NCI-H187 treated with DMSO at 0.1 percent for 48 hours (cell line): ENCODE results near the gene MAML2.

Experiments used
- DNase-seq: peaks from one replicate; lab custom pipeline; 2025; lab: John Stamatoyannopoulos, UW

MAML2 gene

GRCh38 chr11:96036863-96037262 lies 306.1 kb downstream of the MAML2 start:
- no peak for DNase-seq

GRCh38 chr11:96035740-96036078 lies 307.3 kb downstream of the MAML2 start:
- no peak for DNase-seq

- no peak for DNase-seq
These were observed 307.8 kb downstream of the MAML2 start for GRCh38 chr11:96035031-96035739.

- DNase-seq = no peak
These were observed 309.4 kb downstream of the MAML2 start for GRCh38 chr11:96033599-96033998.

- DNase-seq = no peak
These were observed 309.9 kb downstream of the MAML2 start for GRCh38 chr11:96033095-96033494.

- no peak for DNase-seq
These were observed 314.2 kb downstream of the MAML2 start for GRCh38 chr11:96028746-96029145.

GRCh38 chr11:96027021-96027420 lies 316.0 kb downstream of the MAML2 start:
- DNase-seq = no peak

GRCh38 chr11:96026310-96026709 lies 316.7 kb downstream of the MAML2 start:
- DNase-seq = no peak

GRCh38 chr11:96024666-96025065 lies 318.3 kb downstream of the MAML2 start:
- DNase-seq = no peak

GRCh38 chr11:96023275-96023674 lies 319.7 kb downstream of the MAML2 start:
- DNase-seq = no peak

- DNase-seq = no peak
These were observed 320.9 kb downstream of the MAML2 start for GRCh38 chr11:96021901-96022650.

- no peak for DNase-seq
These were observed 322.9 kb downstream of the MAML2 start for GRCh38 chr11:96019810-96020747.

GRCh38 chr11:96019281-96019680 lies 323.7 kb downstream of the MAML2 start:
- DNase-seq = no peak

GRCh38 chr11:96017856-96018255 lies 325.1 kb downstream of the MAML2 start:
- no peak for DNase-seq

- no peak for DNase-seq
These were observed 326.0 kb downstream of the MAML2 start for GRCh38 chr11:96016978-96017502.

- DNase-seq = no peak
These were observed 327.0 kb downstream of the MAML2 start for GRCh38 chr11:96015906-96016565.

GRCh38 chr11:96014217-96014616 lies 328.8 kb downstream of the MAML2 start:
- no peak for DNase-seq

- no peak for DNase-seq
These were observed 329.4 kb downstream of the MAML2 start for GRCh38 chr11:96013461-96014213.

- no peak for DNase-seq
These were observed 330.7 kb downstream of the MAML2 start for GRCh38 chr11:96012086-96012824.

GRCh38 chr11:96010683-96011082 lies 332.3 kb downstream of the MAML2 start:
- no peak for DNase-seq
